ENCODE data around the gene NFATC1.

The NFATC1 gene

GRCh38 chr18:79389689-79390088 is 6.0 kb upstream of the NFATC1 start:
- no peak for DNase-seq (ENCODE audit: low read depth)

GRCh38 chr18:79392226-79392625 is 3.5 kb upstream of the NFATC1 start:
- DNase-seq (ENCODE audit: low read depth), result no peak

GRCh38 chr18:79393181-79393634 is 2.5 kb upstream of the NFATC1 start:
- no peak for DNase-seq (ENCODE audit: low read depth)

- no peak for DNase-seq (ENCODE audit: low read depth)
Observed at GRCh38 chr18:79393635-79394533, 1.8 kb upstream of the NFATC1 start.

- no peak for DNase-seq (ENCODE audit: low read depth)
Observed at GRCh38 chr18:79394534-79395307, 1.0 kb upstream of the NFATC1 start.

- DNase-seq (ENCODE audit: low read depth), result no peak
Observed at GRCh38 chr18:79395308-79395640, 456 bp upstream of the NFATC1 start.

- DNase-seq (ENCODE audit: low read depth), result no peak
Observed at GRCh38 chr18:79396431-79397246, 909 bp downstream of the NFATC1 start.

- no peak for DNase-seq (ENCODE audit: low read depth)
Observed at GRCh38 chr18:79397247-79397829, 1.6 kb downstream of the NFATC1 start.

GRCh38 chr18:79397830-79398761 is 2.4 kb downstream of the NFATC1 start:
- no peak for DNase-seq (ENCODE audit: low read depth)

- DNase-seq (ENCODE audit: low read depth), result no peak
Observed at GRCh38 chr18:79399275-79400081, 3.7 kb downstream of the NFATC1 start.

GRCh38 chr18:79400091-79400590 is 4.4 kb downstream of the NFATC1 start:
- DNase-seq (ENCODE audit: low read depth), result no peak

GRCh38 chr18:79400591-79401381 is 5.1 kb downstream of the NFATC1 start:
- DNase-seq (ENCODE audit: low read depth), result no peak

GRCh38 chr18:79401494-79402208 is 5.9 kb downstream of the NFATC1 start:
- no peak for DNase-seq (ENCODE audit: low read depth)

- DNase-seq (ENCODE audit: low read depth), result no peak
Observed at GRCh38 chr18:79402209-79402576, 6.5 kb downstream of the NFATC1 start.

- DNase-seq (ENCODE audit: low read depth), result no peak
Observed at GRCh38 chr18:79402977-79403722, 7.4 kb downstream of the NFATC1 start.

- no peak for DNase-seq (ENCODE audit: low read depth)
Observed at GRCh38 chr18:79403723-79404566, 8.2 kb downstream of the NFATC1 start.

GRCh38 chr18:79404567-79404910 is 8.8 kb downstream of the NFATC1 start:
- no peak for DNase-seq (ENCODE audit: low read depth)
